ENCODE results near the gene YBEY.

GRCh38 chr21:46264046-46264689 is 22.0 kb upstream of the YBEY start:
- no peak for TF ChIP-seq POLR2AphosphoS5 (IDR thresholded peaks at IDR 0.05)
- TF ChIP-seq CTCF (IDR thresholded peaks at IDR 0.05), result no peak
